NCI-H128 (cell line): ENCODE results near the gene FAM229B.
"Not testable (repeated sequence)": the region's sequence is repeated elsewhere in the genome, so short reads cannot be mapped to it uniquely, and the experiment has no call there.

Experiments
- DNase-seq: peaks from one replicate; lab custom pipeline; 2025; ENCODE audit not compliant: unreplicated experiment; lab: John Stamatoyannopoulos, UW

The FAM229B gene

GRCh38 chr6:112087136-112087911 lies at the start of gene FAM229B, which contains the start of gene TUBE1:
FAM229B (plus strand) TSS chr6:112087591; CDS start chr6:112099284, 11,693 bp downstream.
TUBE1 (minus strand) TSS chr6:112087482; CDS start chr6:112087434, 48 bp downstream.
- peak; percentile 88 for DNase-seq

- no peak for DNase-seq
Observed at GRCh38 chr6:112037783-112038216, 49.6 kb upstream of the FAM229B start.

GRCh38 chr6:112038268-112038667 lies 49.1 kb upstream of the FAM229B start:
- DNase-seq = no peak

GRCh38 chr6:112038756-112039430 lies 48.5 kb upstream of the FAM229B start:
- DNase-seq = no peak

GRCh38 chr6:112039431-112039770 lies 48.0 kb upstream of the FAM229B start:
- no peak for DNase-seq

- no peak for DNase-seq
Observed at GRCh38 chr6:112040956-112041355, 46.4 kb upstream of the FAM229B start.

GRCh38 chr6:112041535-112041934 lies 45.9 kb upstream of the FAM229B start:
- DNase-seq = no peak

GRCh38 chr6:112043032-112044007 lies 44.1 kb upstream of the FAM229B start:
- peak; percentile 88 for DNase-seq

GRCh38 chr6:112044196-112044595 lies 43.2 kb upstream of the FAM229B start:
- no peak for DNase-seq

GRCh38 chr6:112044856-112045255 lies 42.5 kb upstream of the FAM229B start:
- no peak for DNase-seq

GRCh38 chr6:112047523-112047922 lies 39.9 kb upstream of the FAM229B start:
- not testable (repeated sequence) for DNase-seq

- DNase-seq = no peak
Observed at GRCh38 chr6:112049026-112049799, 38.2 kb upstream of the FAM229B start.

GRCh38 chr6:112049996-112050395 lies 37.4 kb upstream of the FAM229B start:
- DNase-seq = no peak

GRCh38 chr6:112050429-112050828 lies 37.0 kb upstream of the FAM229B start:
- DNase-seq = no peak

- DNase-seq = not testable (repeated sequence)
Observed at GRCh38 chr6:112051251-112051740, 36.1 kb upstream of the FAM229B start.

GRCh38 chr6:112054001-112054400 lies 33.4 kb upstream of the FAM229B start, which contains the start of gene CCN6:
CCN6 (plus strand) TSS chr6:112054104; CDS start chr6:112054358, 254 bp downstream.
- DNase-seq = no peak

GRCh38 chr6:112054555-112055190 lies 32.7 kb upstream of the FAM229B start:
- no peak for DNase-seq

- no peak for DNase-seq
Observed at GRCh38 chr6:112058243-112059032, 29.0 kb upstream of the FAM229B start.

- no peak for DNase-seq
Observed at GRCh38 chr6:112061605-112062004, 25.8 kb upstream of the FAM229B start.
